ENCODE results near the gene FAM227B. TPM values are rescaled to one million over a fixed set of nuclear protein-coding genes. Genes with fewer than 3 reads are reported as not detected.
"Not testable (repeated sequence)": the region's sequence is repeated elsewhere in the genome, so short reads cannot be mapped to it uniquely, and the experiment has no call there.

FAM227B gene
- polyA plus RNA-seq (2013, experiment 1 of 2), result 6.3 TPM
- polyA plus RNA-seq (2013, experiment 2 of 2), result 6.8 TPM

- WGBS, result under 1% methylated on average over 59 of the region's 59 CpGs
- Histone ChIP-seq H3K27me3 (ENCODE audit: insufficient read depth, low read length) (no peaks in the 10 kb centered on the region), H3K4me3 (ENCODE audit: low read length) (peak within 1 kb of the TSS; percentile 90), H3K9ac (ENCODE audit: low read depth, low read length) (peak within 1 kb of the TSS; percentile 95), H3K27ac (ENCODE audit: low read depth, low read length) (peak within 1 kb of the TSS; percentile 86), H3K9me3 (ENCODE audit: insufficient read depth, low read depth, low read length) (peaks cover 25% of the 10 kb centered on the region), H3K4me1 (ENCODE audit: insufficient read depth, low read length) (peaks cover 10% of the 10 kb centered on the region), H3K36me3 (ENCODE audit: insufficient read depth, low read length) (peaks cover 30% of the 10 kb centered on the region)
Measured at GRCh38 chr15:49620658-49621368, at the start of gene FAM227B, which contains the start of gene DTWD1. TSS of gene FAM227B (minus strand) at chr15:49620818. CDS start at chr15:49615171, 5,647 bp downstream. TSS of gene DTWD1 (plus strand) at chr15:49621048. CDS start at chr15:49625168, 4,120 bp downstream.

- no peaks in the 10 kb centered on the region for H3K9me3 ChIP-seq (ENCODE audit: insufficient read depth, low read depth, low read length)
- peaks cover 18% of the 10 kb centered on the region for H3K4me1 ChIP-seq (ENCODE audit: insufficient read depth, low read length)
- no peak overlapping the region for H3K27ac ChIP-seq (ENCODE audit: low read depth, low read length)
- no peaks in the 10 kb centered on the region for H3K27me3 ChIP-seq (ENCODE audit: insufficient read depth, low read length)
- WGBS, result 40% methylated on average over 1 of the region's 1 CpG
- no peaks in the 10 kb centered on the region for H3K36me3 ChIP-seq (ENCODE audit: insufficient read depth, low read length)
- no peak overlapping the region for H3K9ac ChIP-seq (ENCODE audit: low read depth, low read length)
- no peak overlapping the region for H3K4me3 ChIP-seq (ENCODE audit: low read length)
Measured at GRCh38 chr15:49669288-49669687, 48.7 kb upstream of the FAM227B start.

- H3K9ac ChIP-seq (ENCODE audit: low read depth, low read length); H3K9me3 ChIP-seq (ENCODE audit: insufficient read depth, low read depth, low read length); H3K4me3 ChIP-seq (ENCODE audit: low read length); H3K36me3 ChIP-seq (ENCODE audit: insufficient read depth, low read length); H3K27ac ChIP-seq (ENCODE audit: low read depth, low read length); H3K27me3 ChIP-seq (ENCODE audit: insufficient read depth, low read length): not testable (repeated sequence)
- 94% methylated on average over 2 of the region's 3 CpGs for WGBS
- H3K4me1 ChIP-seq (ENCODE audit: insufficient read depth, low read length), result peaks cover 15% of the 10 kb centered on the region; the same call in 1 of the 2 replicates
Measured at GRCh38 chr15:49666486-49666885, 45.9 kb upstream of the FAM227B start.

- Histone ChIP-seq H3K9me3 (ENCODE audit: insufficient read depth, low read depth, low read length) (no peaks in the 10 kb centered on the region), H3K4me1 (ENCODE audit: insufficient read depth, low read length) (peaks cover 7% of the 10 kb centered on the region; the same call in 1 of the 2 replicates), H3K4me3 (ENCODE audit: low read length) (no peak overlapping the region), H3K27ac (ENCODE audit: low read depth, low read length) (no peak overlapping the region), H3K9ac (ENCODE audit: low read depth, low read length) (no peak overlapping the region), H3K27me3 (ENCODE audit: insufficient read depth, low read length) (no peaks in the 10 kb centered on the region), H3K36me3 (ENCODE audit: insufficient read depth, low read length) (no peaks in the 10 kb centered on the region)
- 60% methylated on average over 1 of the region's 1 CpG for WGBS
Measured at GRCh38 chr15:49664716-49665115, 44.1 kb upstream of the FAM227B start.

- WGBS, result 97% methylated on average over 1 of the region's 1 CpG
- Histone ChIP-seq H3K4me1 (ENCODE audit: insufficient read depth, low read length) (no peaks in the 10 kb centered on the region), H3K27ac (ENCODE audit: low read depth, low read length) (no peak overlapping the region), H3K27me3 (ENCODE audit: insufficient read depth, low read length) (no peaks in the 10 kb centered on the region), H3K36me3 (ENCODE audit: insufficient read depth, low read length) (no peaks in the 10 kb centered on the region), H3K4me3 (ENCODE audit: low read length) (no peak overlapping the region), H3K9me3 (ENCODE audit: insufficient read depth, low read depth, low read length) (peaks cover 37% of the 10 kb centered on the region), H3K9ac (ENCODE audit: low read depth, low read length) (no peak overlapping the region)
Measured at GRCh38 chr15:49656734-49657133, 36.1 kb upstream of the FAM227B start.

- 88% methylated on average over 1 of the region's 1 CpG for WGBS
- no peaks in the 10 kb centered on the region for H3K36me3 ChIP-seq (ENCODE audit: insufficient read depth, low read length)
- no peak overlapping the region for H3K4me3 ChIP-seq (ENCODE audit: low read length)
- H3K27ac ChIP-seq (ENCODE audit: low read depth, low read length), result no peak overlapping the region
- peaks cover 32% of the 10 kb centered on the region for H3K9me3 ChIP-seq (ENCODE audit: insufficient read depth, low read depth, low read length)
- H3K27me3 ChIP-seq (ENCODE audit: insufficient read depth, low read length), result no peaks in the 10 kb centered on the region
- no peak overlapping the region for H3K9ac ChIP-seq (ENCODE audit: low read depth, low read length)
- H3K4me1 ChIP-seq (ENCODE audit: insufficient read depth, low read length), result no peaks in the 10 kb centered on the region
Measured at GRCh38 chr15:49652922-49653321, 32.3 kb upstream of the FAM227B start.

- no peak overlapping the region for H3K9ac ChIP-seq (ENCODE audit: low read depth, low read length)
- WGBS, result 92% methylated on average over 2 of the region's 2 CpGs
Measured at GRCh38 chr15:49650676-49651075, 30.1 kb upstream of the FAM227B start.

GRCh38 chr15:49649987-49650386 lies 29.4 kb upstream of the FAM227B start:
- no peak overlapping the region for H3K27ac ChIP-seq (ENCODE audit: low read depth, low read length)
- peaks cover 6% of the 10 kb centered on the region; the same call in 1 of the 2 replicates for H3K36me3 ChIP-seq (ENCODE audit: insufficient read depth, low read length)
- no peak overlapping the region for H3K4me3 ChIP-seq (ENCODE audit: low read length)
- H3K9me3 ChIP-seq (ENCODE audit: insufficient read depth, low read depth, low read length), result peaks cover 29% of the 10 kb centered on the region
- WGBS, result 100% methylated on average over 1 of the region's 1 CpG
- H3K4me1 ChIP-seq (ENCODE audit: insufficient read depth, low read length), result peaks cover under 1% of the 10 kb centered on the region; the same call in 1 of the 2 replicates
- no peak overlapping the region for H3K9ac ChIP-seq (ENCODE audit: low read depth, low read length)
- H3K27me3 ChIP-seq (ENCODE audit: insufficient read depth, low read length), result no peaks in the 10 kb centered on the region

More at GRCh38 chr15:49650676-49651075, 30.1 kb upstream of the FAM227B start:
- no peak overlapping the region for H3K27ac ChIP-seq (ENCODE audit: low read depth, low read length)
- H3K36me3 ChIP-seq (ENCODE audit: insufficient read depth, low read length), result 0 out of 2 replicates have a peak, but pooled peaks cover 3% of the 10 kb centered on the region
- no peak overlapping the region for H3K4me3 ChIP-seq (ENCODE audit: low read length)
- no peaks in the 10 kb centered on the region for H3K4me1 ChIP-seq (ENCODE audit: insufficient read depth, low read length)
- peaks cover 30% of the 10 kb centered on the region for H3K9me3 ChIP-seq (ENCODE audit: insufficient read depth, low read depth, low read length)
- no peaks in the 10 kb centered on the region for H3K27me3 ChIP-seq (ENCODE audit: insufficient read depth, low read length)

- 97% methylated on average over 2 of the region's 2 CpGs for WGBS
- Histone ChIP-seq H3K36me3 (ENCODE audit: insufficient read depth, low read length) (peaks cover 18% of the 10 kb centered on the region; the same call in 1 of the 2 replicates), H3K4me1 (ENCODE audit: insufficient read depth, low read length) (peaks cover 12% of the 10 kb centered on the region), H3K4me3 (ENCODE audit: low read length) (no peak overlapping the region), H3K27ac (ENCODE audit: low read depth, low read length) (no peak overlapping the region), H3K9me3 (ENCODE audit: insufficient read depth, low read depth, low read length) (peaks cover 4% of the 10 kb centered on the region; the same call in 1 of the 2 replicates), H3K9ac (ENCODE audit: low read depth, low read length) (no peak overlapping the region), H3K27me3 (ENCODE audit: insufficient read depth, low read length) (no peaks in the 10 kb centered on the region)
Measured at GRCh38 chr15:49646891-49647290, 26.3 kb upstream of the FAM227B start.

- Histone ChIP-seq H3K27me3 (ENCODE audit: insufficient read depth, low read length) (no peaks in the 10 kb centered on the region), H3K9me3 (ENCODE audit: insufficient read depth, low read depth, low read length) (no peaks in the 10 kb centered on the region), H3K4me3 (ENCODE audit: low read length) (no peak overlapping the region), H3K27ac (ENCODE audit: low read depth, low read length) (no peak overlapping the region), H3K4me1 (ENCODE audit: insufficient read depth, low read length) (peaks cover 18% of the 10 kb centered on the region), H3K36me3 (ENCODE audit: insufficient read depth, low read length) (peaks cover 18% of the 10 kb centered on the region; the same call in 1 of the 2 replicates), H3K9ac (ENCODE audit: low read depth, low read length) (no peak overlapping the region)
Measured at GRCh38 chr15:49645941-49646340, 25.3 kb upstream of the FAM227B start.

GRCh38 chr15:49645277-49645676 lies 24.7 kb upstream of the FAM227B start:
- no peaks in the 10 kb centered on the region for H3K9me3 ChIP-seq (ENCODE audit: insufficient read depth, low read depth, low read length)
- H3K9ac ChIP-seq (ENCODE audit: low read depth, low read length), result no peak overlapping the region
- H3K4me3 ChIP-seq (ENCODE audit: low read length), result no peak overlapping the region
- peaks cover 21% of the 10 kb centered on the region; the same call in 1 of the 2 replicates for H3K36me3 ChIP-seq (ENCODE audit: insufficient read depth, low read length)
- no peak overlapping the region for H3K27ac ChIP-seq (ENCODE audit: low read depth, low read length)
- peaks cover 18% of the 10 kb centered on the region for H3K4me1 ChIP-seq (ENCODE audit: insufficient read depth, low read length)
- no peaks in the 10 kb centered on the region for H3K27me3 ChIP-seq (ENCODE audit: insufficient read depth, low read length)

Measured in HUES64 (cell line).